Endodermal cell (in vitro differentiated cells): ENCODE data around the gene GSE1. TPM values are rescaled to one million over a fixed set of nuclear protein-coding genes. Genes with fewer than 3 reads are reported as not detected.

ENCODE experiments used
- DNase-seq: peaks from one replicate; pipeline ENCODE4 v3.0.0-alpha.2; 2017
- H3K27ac ChIP-seq: 2 replicates; pipeline ENCODE4 v1.5.1; 2013; ENCODE audit warnings: mild to moderate bottlenecking, low read depth, low read length, moderate library complexity
- H3K27me3 ChIP-seq: 2 replicates; pipeline ENCODE4 v1.6.1; 2013; ENCODE audit warnings: mild to moderate bottlenecking, low read length, moderate library complexity; ENCODE audit not compliant: insufficient read depth, control insufficient read depth, poor library complexity, severe bottlenecking
- H3K36me3 ChIP-seq: 2 replicates; pipeline ENCODE4 v1.7.0; 2013; ENCODE audit warnings: mild to moderate bottlenecking, low read length, moderate library complexity; ENCODE audit not compliant: control insufficient read depth, insufficient read depth
- H3K4me1 ChIP-seq: one replicate; pipeline ENCODE4 v1.7.0; 2013; ENCODE audit warnings: low read length; ENCODE audit not compliant: control insufficient read depth, insufficient read depth
- H3K4me3 ChIP-seq: 2 replicates; pipeline ENCODE4 v1.5.1; 2013; ENCODE audit warnings: mild to moderate bottlenecking, low read length, moderate library complexity
- H3K9ac ChIP-seq: 2 replicates; pipeline ENCODE4 v1.6.1; 2013; ENCODE audit warnings: mild to moderate bottlenecking, low read length, moderate library complexity; ENCODE audit not compliant: poor library complexity, severe bottlenecking; ENCODE audit errors: extremely low read depth
- H3K9me3 ChIP-seq: 2 replicates; pipeline ENCODE4 v1.6.1; 2013; ENCODE audit warnings: mild to moderate bottlenecking, low read length, moderate library complexity; ENCODE audit not compliant: control insufficient read depth
- H3K27ac Mint-ChIP-seq: 2 replicates; pipeline ENCODE4 v1.8.0; 2020; ENCODE audit warnings: mixed read lengths
- H3K27me3 Mint-ChIP-seq: 2 replicates; pipeline ENCODE4 v1.8.0; 2021; ENCODE audit warnings: mild to moderate bottlenecking, mixed read lengths; ENCODE audit not compliant: insufficient read depth
- H3K36me3 Mint-ChIP-seq: 2 replicates; pipeline ENCODE4 v1.8.0; 2020; ENCODE audit warnings: low read depth, mixed read lengths
- H3K4me1 Mint-ChIP-seq: 2 replicates; pipeline ENCODE4 v1.8.0; 2020; ENCODE audit warnings: mixed read lengths
- H3K4me3 Mint-ChIP-seq: 2 replicates; pipeline ENCODE4 v1.8.0; 2020; ENCODE audit warnings: mild to moderate bottlenecking, moderate library complexity, mixed read lengths
- H3K9me3 Mint-ChIP-seq: 2 replicates; pipeline ENCODE4 v1.8.0; 2020; ENCODE audit warnings: mild to moderate bottlenecking, mixed read lengths
- CTCF ChIP-seq: fragments of 200-600 bp; sonication (generic); conservative IDR thresholded peaks from 2 replicates; pipeline ENCODE4 v1.5.0; 2021; ENCODE audit warnings: antibody characterized with exemption, mild to moderate bottlenecking
- WGBS, 2 experiments: methylation state at CpG; one replicate each; pipeline versions ENCODE4 v1.1.5 to v1.1.7; 2013; ENCODE audit warnings: missing lambda C conversion rate in 2 of 2, mixed read lengths in 1 of 2; ENCODE audit not compliant: insufficient coverage in 1 of 2, insufficient read length in 1 of 2; 5-methylcytosine and 5-hydroxymethylcytosine counted together
- total RNA-seq, 2 donors: library from RNA; stranded (reverse); fragmentation: NEBNext Ultra II Directional in 1 of 2; extraction: Animal tissue kit (Norgen Biotek cat#: 25700) in 1 of 2; gene quantifications; 2 replicates in 1 of 2; 3 replicates in 1 of 2; pipeline ENCODE4 v1.2.1, GENCODE V29; 2021

GSE1 gene
- total RNA-seq, 2 donors from 2014 or later: 108 to 128 TPM

- Mint-ChIP-seq H3K27ac (no peak overlapping the region), H3K4me1 (no peaks in the 10 kb centered on the region), H3K27me3 (peaks cover 3% of the 10 kb centered on the region), H3K36me3 (no peaks in the 10 kb centered on the region), H3K4me3 (no peak overlapping the region), H3K9me3 (no peaks in the 10 kb centered on the region)
- H3K9me3 ChIP-seq: no peaks in the 10 kb centered on the region
- no peak overlapping the region for H3K9ac ChIP-seq
- TF ChIP-seq CTCF: no peak
- H3K4me3 ChIP-seq: no peak overlapping the region
- no peak for DNase-seq
- 92 to 94% methylated on average over 12 to 14 of the region's 14 CpGs for WGBS, 2 experiments
- H3K27ac ChIP-seq: no peak overlapping the region
- no peaks in the 10 kb centered on the region for H3K4me1 ChIP-seq
- H3K27me3 ChIP-seq: peaks cover 4% of the 10 kb centered on the region
- H3K36me3 ChIP-seq: no peaks in the 10 kb centered on the region
Measured at GRCh38 chr16:85697431-85697830, 84.3 kb downstream of the GSE1 start.

GRCh38 chr16:85698459-85698891 lies 85.4 kb downstream of the GSE1 start:
- no peak for DNase-seq
- no peak for TF ChIP-seq CTCF
- Mint-ChIP-seq H3K4me3 (no peak overlapping the region), H3K9me3 (no peaks in the 10 kb centered on the region), H3K4me1 (no peaks in the 10 kb centered on the region), H3K27ac (no peak overlapping the region), H3K36me3 (no peaks in the 10 kb centered on the region), H3K27me3 (peaks cover under 1% of the 10 kb centered on the region)
- H3K9me3 ChIP-seq: no peaks in the 10 kb centered on the region
- 97% methylated on average over 5 to 7 of the region's 7 CpGs for WGBS, 2 experiments
- H3K27me3 ChIP-seq: peaks cover 4% of the 10 kb centered on the region
- no peak overlapping the region for H3K27ac ChIP-seq
- no peak overlapping the region for H3K9ac ChIP-seq
- H3K36me3 ChIP-seq: no peaks in the 10 kb centered on the region
- H3K4me1 ChIP-seq: no peaks in the 10 kb centered on the region
- no peak overlapping the region for H3K4me3 ChIP-seq

- Histone ChIP-seq H3K4me1 (no peaks in the 10 kb centered on the region), H3K27ac (no peak overlapping the region), H3K4me3 (no peak overlapping the region), H3K9ac (no peak overlapping the region), H3K27me3 (peaks cover 4% of the 10 kb centered on the region), H3K9me3 (no peaks in the 10 kb centered on the region), H3K36me3 (no peaks in the 10 kb centered on the region)
- Mint-ChIP-seq H3K36me3 (no peaks in the 10 kb centered on the region), H3K9me3 (no peaks in the 10 kb centered on the region), H3K4me3 (no peak overlapping the region), H3K27ac (no peak overlapping the region), H3K27me3 (no peaks in the 10 kb centered on the region), H3K4me1 (no peaks in the 10 kb centered on the region)
- peak; percentile 84 for DNase-seq
- 80 to 83% methylated on average over 11 to 12 of the region's 12 CpGs for WGBS, 2 experiments
- peak; percentile 66 for TF ChIP-seq CTCF
Measured at GRCh38 chr16:85698935-85699558, 85.9 kb downstream of the GSE1 start.
